Measurements from ENCODE around the gene ZNF625. TPM values are rescaled to one million over a fixed set of nuclear protein-coding genes. Genes with fewer than 3 reads are reported as not detected.

Gene ZNF625
- total RNA-seq, 1 experiment from 2014 or later = 30.7 TPM

- Histone ChIP-seq H3K9me3 (ENCODE audit: control insufficient read depth, low read depth, low read length) (no peaks in the 10 kb centered on the region), H4K20me1 (ENCODE audit: control insufficient read depth, insufficient read depth, insufficient read length) (no peaks in the 10 kb centered on the region), H4K5ac (ENCODE audit: insufficient read length, low read depth, low read length) (no peak overlapping the region), H3K23ac (ENCODE audit: insufficient read length, low read depth, low read length) (no peak overlapping the region), H2BK120ac (ENCODE audit: low read depth, low read length, poor library complexity, severe bottlenecking) (no peak overlapping the region), H2BK15ac (ENCODE audit: low read depth, low read length) (no peak overlapping the region), H3K18ac (ENCODE audit: insufficient read length, low read depth, low read length) (no peak overlapping the region), H2AFZ (ENCODE audit: low read length) (no peak overlapping the region), H3K79me1 (ENCODE audit: insufficient read depth, low read depth, low read length, poor library complexity, severe bottlenecking) (no peaks in the 10 kb centered on the region), H4K8ac (replicated peaks; ENCODE audit: insufficient read length, low read depth, low read length) (no peak overlapping the region), H4K91ac (ENCODE audit: insufficient read length, low read depth, low read length) (no peak overlapping the region), H3K27ac (ENCODE audit: insufficient read length, low read depth, low read length) (no peak overlapping the region), H3K56ac (ENCODE audit: insufficient read length, low read depth, low read length) (no peak overlapping the region), H3K4ac (ENCODE audit: low read depth, low read length) (no peak overlapping the region), H3K4me1 (ENCODE audit: insufficient read depth, low read length) (no peaks in the 10 kb centered on the region), H3K4me2 (ENCODE audit: insufficient read depth, insufficient read length, low read length) (no peak overlapping the region), H3K23me2 (ENCODE audit: insufficient read length, low read depth, low read length, poor library complexity, severe bottlenecking) (no peaks in the 10 kb centered on the region), H2BK20ac (ENCODE audit: low read depth, low read length, poor library complexity, severe bottlenecking) (no peak overlapping the region), H3K27me3 (ENCODE audit: insufficient read depth, low read length) (no peaks in the 10 kb centered on the region), H3K9ac (ENCODE audit: extremely low read depth, insufficient read length, low read length) (no peak overlapping the region), H2BK12ac (ENCODE audit: insufficient read length, low read depth, low read length) (no peak overlapping the region), H2BK5ac (ENCODE audit: insufficient read length, low read length) (no peak overlapping the region), H2AK5ac (ENCODE audit: insufficient read length, low read length) (no peak overlapping the region), H3K79me2 (ENCODE audit: insufficient read depth, low read length) (no peaks in the 10 kb centered on the region), H3T11ph (ENCODE audit: low read length) (no peak overlapping the region), H3K14ac (ENCODE audit: insufficient read depth, low read length) (no peak overlapping the region)
- no peak overlapping the region for H3K4me3 Mint-ChIP-seq
- no peak for TF ChIP-seq CTCF (conservative IDR thresholded peaks at IDR 0.05)
- H3K4me1 Mint-ChIP-seq = no peaks in the 10 kb centered on the region
- no CpG with 5 or more reads among the region's 3 CpGs for WGBS (ENCODE audit: extremely low coverage, insufficient read length, low lambda C conversion rate)
- no peak for DNase-seq
- peaks cover 70 to 79% of the 10 kb centered on the region in 2 experiments for H3K9me3 Mint-ChIP-seq
- peaks cover 26 to 41% (median 33%) of the 10 kb centered on the region in 3 experiments for H3K36me3 Mint-ChIP-seq (ENCODE audit: insufficient read depth in 1 of 3, low read depth in 3 of 3)
- no peaks in the 10 kb centered on the region; the same call in 1 of the 2 replicates for H3K27me3 Mint-ChIP-seq (ENCODE audit: low read depth)
- no peak overlapping the region for H3K27ac Mint-ChIP-seq
Observed at GRCh38 chr19:12199757-12200419, 43.4 kb upstream of the ZNF625 start.
